ENCODE measurements around the gene UNC5A. TPM values are rescaled to one million over a fixed set of nuclear protein-coding genes. Genes with fewer than 3 reads are reported as not detected.

Gene UNC5A
- total and polyA plus RNA-seq, 2 donors: 0.19 to 0.32 TPM

DNA sequence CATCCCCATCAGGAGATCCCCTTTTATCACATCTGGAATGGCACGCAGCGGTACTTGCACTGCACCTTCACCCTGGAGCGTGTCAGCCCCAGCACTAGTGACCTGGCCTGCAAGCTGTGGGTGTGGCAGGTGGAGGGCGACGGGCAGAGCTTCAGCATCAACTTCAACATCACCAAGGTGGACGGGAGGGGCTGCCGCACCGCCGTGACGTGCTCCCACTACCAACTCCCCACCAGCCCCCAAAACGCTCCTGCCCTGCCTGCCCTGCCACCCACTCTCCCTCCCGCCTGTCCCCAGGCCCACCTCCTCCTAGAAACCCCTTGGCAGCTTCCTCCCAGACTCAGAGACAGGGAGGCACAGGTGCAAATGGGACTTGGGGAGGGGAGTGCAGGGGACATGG, 68.1 kb downstream of the UNC5A start:
- WGBS: 89% methylated on average over 12 of the region's 12 CpGs
- no peak for DNase-seq (ENCODE audit: extremely low spot score)
- Histone ChIP-seq H3K27ac (ENCODE audit: low read depth) (no peak overlapping the region), H3K4me1 (ENCODE audit: insufficient read depth) (no peaks in the 10 kb centered on the region), H3K4me3 (ENCODE audit: low read depth, low read length) (no peak overlapping the region), H3K36me3 (ENCODE audit: insufficient read depth) (no peaks in the 10 kb centered on the region)

DNA sequence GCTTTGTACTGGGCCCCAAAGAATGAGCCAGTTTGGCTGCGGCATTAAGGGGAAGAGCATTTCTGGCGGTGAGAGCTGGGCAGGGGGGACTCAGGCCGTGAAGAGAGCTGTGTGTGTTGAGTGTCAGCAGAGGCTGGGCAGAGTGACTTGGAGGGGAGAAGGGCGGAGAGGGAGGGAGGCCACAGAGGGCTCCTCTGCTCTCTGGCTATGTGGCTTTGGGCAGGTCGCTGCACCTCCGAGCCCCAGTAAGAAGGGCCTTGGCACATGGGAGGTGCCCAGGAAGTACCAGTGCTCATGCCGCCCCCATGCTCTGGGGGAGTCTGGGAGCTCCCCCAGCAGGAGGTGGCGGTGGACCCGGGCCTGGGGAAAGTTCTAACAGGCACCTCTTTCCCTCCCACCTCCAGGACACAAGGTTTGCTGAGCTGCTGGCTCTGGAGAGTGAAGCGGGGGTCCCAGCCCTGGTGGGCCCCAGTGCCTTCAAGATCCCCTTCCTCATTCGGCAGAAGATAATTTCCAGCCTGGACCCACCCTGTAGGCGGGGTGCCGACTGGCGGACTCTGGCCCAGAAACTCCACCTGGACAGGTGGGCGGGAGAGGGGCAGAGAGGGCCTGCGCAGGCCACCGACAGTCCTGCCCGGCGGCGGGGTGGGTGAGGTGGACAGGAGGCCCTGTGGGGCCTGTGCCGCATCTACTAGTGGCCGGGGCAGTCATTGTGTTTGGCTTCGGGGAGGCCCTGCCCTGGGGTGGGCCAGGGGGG, 68.7 kb downstream of the UNC5A start:
- Histone ChIP-seq H3K4me1 (ENCODE audit: insufficient read depth) (no peaks in the 10 kb centered on the region), H3K27ac (ENCODE audit: low read depth) (no peak overlapping the region), H3K4me3 (ENCODE audit: low read depth, low read length) (no peak overlapping the region), H3K36me3 (ENCODE audit: insufficient read depth) (no peaks in the 10 kb centered on the region)
- DNase-seq (ENCODE audit: extremely low spot score): no peak
- 83% methylated on average over 23 of the region's 23 CpGs for WGBS

DNA sequence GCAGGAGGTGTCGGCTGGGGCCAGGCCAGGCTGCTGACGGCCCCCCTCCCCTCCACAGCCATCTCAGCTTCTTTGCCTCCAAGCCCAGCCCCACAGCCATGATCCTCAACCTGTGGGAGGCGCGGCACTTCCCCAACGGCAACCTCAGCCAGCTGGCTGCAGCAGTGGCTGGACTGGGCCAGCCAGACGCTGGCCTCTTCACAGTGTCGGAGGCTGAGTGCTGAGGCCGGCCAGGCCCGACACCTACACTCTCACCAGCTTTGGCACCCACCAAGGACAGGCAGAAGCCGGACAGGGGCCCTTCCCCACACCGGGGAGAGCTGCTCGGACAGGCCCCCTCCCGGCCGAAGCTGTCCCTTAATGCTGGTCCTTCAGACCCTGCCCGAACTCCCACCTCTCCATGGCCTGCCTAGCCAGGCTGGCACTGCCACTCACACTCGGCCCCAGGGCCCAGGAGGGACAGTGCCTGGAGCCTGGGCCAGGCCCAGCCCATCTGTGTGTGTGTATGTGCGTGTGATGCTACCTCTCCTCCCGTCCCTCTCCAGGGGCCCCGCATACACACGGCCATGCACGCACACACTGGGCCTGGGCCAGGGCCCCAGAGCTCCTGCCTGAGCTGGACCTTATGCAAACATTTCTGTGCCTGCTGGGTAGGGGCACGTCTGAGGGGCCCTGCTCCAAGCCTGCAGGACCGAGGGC, 69.5 kb downstream of the UNC5A start:
- Histone ChIP-seq H3K4me3 (ENCODE audit: low read depth, low read length) (no peak overlapping the region), H3K4me1 (ENCODE audit: insufficient read depth) (no peaks in the 10 kb centered on the region), H3K27ac (ENCODE audit: low read depth) (no peak overlapping the region), H3K36me3 (ENCODE audit: insufficient read depth) (no peaks in the 10 kb centered on the region)
- WGBS: 65% methylated on average over 23 of the region's 23 CpGs
- no peak for DNase-seq (ENCODE audit: extremely low spot score)

DNA sequence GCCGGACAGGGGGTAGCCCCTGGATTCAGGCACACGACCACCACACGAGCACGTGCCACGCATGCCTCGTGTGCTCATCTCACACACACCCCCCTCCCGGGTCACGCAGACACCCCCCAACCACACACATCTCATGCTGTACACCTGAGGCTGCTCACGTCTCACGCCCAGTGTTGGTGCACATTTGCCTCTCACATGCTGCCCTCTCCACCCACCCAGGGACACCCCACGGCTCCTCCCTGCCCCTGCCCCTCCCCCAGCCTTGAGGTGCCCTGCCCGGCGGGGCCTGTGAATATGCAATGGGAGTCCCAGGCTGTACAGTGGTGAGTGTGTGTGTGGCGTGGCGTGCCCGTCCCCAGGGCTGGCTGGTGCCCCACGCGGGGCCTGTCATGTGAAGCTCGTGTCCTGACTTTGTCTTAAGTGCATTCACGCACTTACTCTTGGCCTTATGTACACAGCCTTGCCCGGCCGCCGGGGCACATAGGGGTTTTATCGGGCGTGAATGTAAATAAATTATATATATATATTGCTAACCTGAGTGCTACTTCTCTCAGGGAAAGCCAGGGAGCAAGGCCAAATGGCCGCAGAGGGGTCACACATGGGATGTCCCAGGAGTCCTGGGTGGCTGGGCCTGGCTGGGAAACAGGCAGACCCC, 70.1 kb downstream of the UNC5A start:
- no peaks in the 10 kb centered on the region for H3K4me1 ChIP-seq (ENCODE audit: insufficient read depth)
- H3K36me3 ChIP-seq (ENCODE audit: insufficient read depth): no peaks in the 10 kb centered on the region
- DNase-seq (ENCODE audit: extremely low spot score): no peak
- no peak overlapping the region for H3K27ac ChIP-seq (ENCODE audit: low read depth)
- no peak overlapping the region for H3K4me3 ChIP-seq (ENCODE audit: low read depth, low read length)
- 86% methylated on average over 26 of the region's 26 CpGs for WGBS

DNA sequence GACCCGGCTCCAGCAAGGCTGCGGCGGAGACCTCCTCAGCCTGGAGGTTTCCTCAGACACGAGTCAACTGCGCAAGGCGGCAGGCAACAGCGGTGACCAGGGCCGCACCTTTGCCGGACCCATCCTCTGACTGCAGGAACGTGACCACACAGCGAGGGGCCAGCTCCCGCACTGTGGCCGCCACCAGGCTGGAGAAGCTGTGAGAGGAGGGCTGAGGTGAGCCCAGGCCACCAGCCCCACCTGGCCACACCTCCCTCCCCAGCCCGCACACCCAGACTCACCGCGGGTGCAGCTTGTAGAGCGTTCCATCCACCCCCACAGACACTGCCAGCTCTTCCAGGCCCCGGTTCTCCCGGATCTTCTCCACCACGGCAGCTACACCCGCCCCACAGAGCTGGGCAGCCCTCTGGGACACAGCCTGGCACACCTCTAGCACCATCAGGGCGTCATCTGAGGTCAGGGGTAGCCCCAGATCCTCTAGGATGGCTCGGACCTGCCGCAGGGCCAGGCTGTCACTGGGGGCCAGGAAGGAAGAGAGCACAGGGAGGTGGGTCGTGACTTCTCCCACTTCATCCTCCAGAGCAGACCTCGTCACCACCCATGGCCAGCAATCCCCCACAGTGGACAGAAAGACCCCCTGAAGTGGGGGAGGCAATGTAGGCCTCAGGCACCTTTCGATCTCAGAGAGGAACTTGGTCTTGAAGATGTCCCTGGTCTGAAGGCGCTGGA, 70.8 kb downstream of the UNC5A start:
- no peak for DNase-seq (ENCODE audit: extremely low spot score)
- Histone ChIP-seq H3K4me1 (ENCODE audit: insufficient read depth) (no peaks in the 10 kb centered on the region), H3K27ac (ENCODE audit: low read depth) (no peak overlapping the region), H3K36me3 (ENCODE audit: insufficient read depth) (no peaks in the 10 kb centered on the region), H3K4me3 (ENCODE audit: low read depth, low read length) (no peak overlapping the region)
- WGBS: 93% methylated on average over 28 of the region's 28 CpGs

DNA sequence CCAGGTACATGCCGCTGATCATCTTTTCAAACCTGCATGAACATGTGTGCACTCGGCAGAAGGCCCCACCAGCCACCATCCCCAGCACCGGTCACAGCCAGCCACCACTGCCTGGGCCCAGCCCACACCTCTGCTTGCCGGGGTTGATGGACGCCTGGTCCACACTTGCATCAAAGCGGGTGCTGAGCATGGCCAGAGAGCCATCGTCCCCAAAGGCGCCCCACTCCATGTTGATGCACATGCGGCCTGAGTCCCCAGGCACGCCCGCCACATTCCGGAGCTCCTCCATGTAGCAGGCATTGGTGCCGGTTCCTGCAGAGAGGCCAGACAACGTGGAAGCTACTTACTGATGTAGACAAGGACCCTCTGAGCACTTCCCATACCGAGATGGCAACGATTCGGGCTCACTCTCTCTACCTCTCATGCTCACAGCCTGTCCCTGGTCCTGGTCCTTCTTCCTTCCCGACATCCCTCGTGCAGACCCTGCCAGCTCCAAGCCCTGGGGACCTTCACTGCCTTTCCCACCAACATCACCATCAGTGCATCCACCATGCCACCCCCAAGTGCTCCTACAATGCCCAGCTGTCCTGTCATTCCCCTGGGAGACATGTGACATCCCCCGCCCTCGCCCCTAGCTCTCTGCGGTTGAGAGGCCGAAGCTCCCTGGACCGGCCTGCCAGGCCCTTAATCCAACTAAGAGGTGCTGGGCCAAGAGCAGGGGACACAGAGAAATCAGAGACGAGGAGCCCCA, 71.6 kb downstream of the UNC5A start:
- no peak for DNase-seq (ENCODE audit: extremely low spot score)
- Histone ChIP-seq H3K36me3 (ENCODE audit: insufficient read depth) (no peaks in the 10 kb centered on the region), H3K4me3 (ENCODE audit: low read depth, low read length) (no peak overlapping the region), H3K27ac (ENCODE audit: low read depth) (no peak overlapping the region), H3K4me1 (ENCODE audit: insufficient read depth) (no peaks in the 10 kb centered on the region)
- 83% methylated on average over 25 of the region's 25 CpGs for WGBS

DNA sequence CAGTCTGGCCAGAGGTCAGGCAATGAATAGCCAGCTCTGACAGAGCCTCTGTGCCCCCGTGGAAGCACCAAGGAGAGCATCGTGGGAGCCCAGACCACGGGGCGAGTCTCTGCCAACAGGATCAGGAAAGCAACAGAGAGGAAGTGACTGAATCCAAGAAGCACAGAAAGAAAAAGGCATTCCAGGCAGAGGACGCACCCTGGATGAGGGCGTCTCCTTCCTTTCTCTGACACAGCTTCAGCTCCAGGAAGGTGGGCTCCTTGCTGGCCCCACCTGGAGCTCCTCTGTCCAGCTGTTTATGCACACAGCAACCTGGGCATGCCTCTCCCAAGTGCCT, 72.2 kb downstream of the UNC5A start:
- Histone ChIP-seq H3K4me1 (ENCODE audit: insufficient read depth) (no peaks in the 10 kb centered on the region), H3K36me3 (ENCODE audit: insufficient read depth) (no peaks in the 10 kb centered on the region), H3K27ac (ENCODE audit: low read depth) (no peak overlapping the region), H3K4me3 (ENCODE audit: low read depth, low read length) (no peak overlapping the region)
- WGBS: 46% methylated on average over 6 of the region's 6 CpGs
- DNase-seq (ENCODE audit: extremely low spot score): no peak

DNA sequence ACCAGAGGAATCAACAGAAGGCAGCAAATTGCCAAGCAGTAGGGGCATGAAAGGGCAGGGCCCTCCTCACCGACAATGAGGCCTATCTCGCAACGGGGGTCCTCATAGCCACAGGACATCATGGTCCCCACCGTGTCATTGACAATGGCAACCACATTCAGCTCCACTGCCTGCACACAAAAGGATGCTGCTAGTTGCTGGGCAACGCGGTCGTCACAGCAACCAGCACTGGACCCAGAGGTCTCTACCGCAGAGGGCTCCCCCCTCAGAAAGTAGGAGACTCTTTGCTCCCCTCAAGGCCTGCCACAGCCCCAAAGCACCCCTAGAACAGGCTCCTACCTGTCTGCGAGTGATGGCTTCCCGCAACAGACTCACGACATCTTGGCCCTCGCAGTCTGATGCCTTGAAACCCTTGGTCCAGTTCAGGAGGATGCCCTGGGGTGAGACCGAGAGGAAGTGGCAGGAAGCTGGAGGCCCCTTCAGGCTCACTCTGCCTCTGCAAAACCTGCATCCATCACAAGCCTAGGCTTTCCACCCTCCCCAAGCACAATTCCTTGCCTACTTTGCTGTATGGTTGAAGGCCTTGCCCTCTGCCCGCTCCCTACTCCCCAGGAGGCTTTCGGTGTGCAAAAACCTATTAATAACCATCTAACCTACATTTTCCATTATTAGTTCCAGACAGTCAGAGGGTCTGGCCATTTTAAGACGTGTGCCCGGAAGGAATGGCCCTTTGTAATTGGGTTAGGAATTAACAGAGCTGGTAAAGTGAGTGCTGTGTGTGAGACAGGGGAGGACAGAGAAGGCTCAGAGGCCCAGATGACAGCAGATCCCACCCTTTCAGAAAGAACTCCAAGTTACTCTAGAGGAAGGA, 73.6 kb downstream of the UNC5A start:
- no peaks in the 10 kb centered on the region for H3K36me3 ChIP-seq (ENCODE audit: insufficient read depth)
- WGBS: 87% methylated on average over 17 of the region's 17 CpGs
- H3K4me3 ChIP-seq (ENCODE audit: low read depth, low read length): no peak overlapping the region
- no peaks in the 10 kb centered on the region for H3K4me1 ChIP-seq (ENCODE audit: insufficient read depth)
- no peak overlapping the region for H3K27ac ChIP-seq (ENCODE audit: low read depth)
- DNase-seq (ENCODE audit: extremely low spot score): no peak

DNA sequence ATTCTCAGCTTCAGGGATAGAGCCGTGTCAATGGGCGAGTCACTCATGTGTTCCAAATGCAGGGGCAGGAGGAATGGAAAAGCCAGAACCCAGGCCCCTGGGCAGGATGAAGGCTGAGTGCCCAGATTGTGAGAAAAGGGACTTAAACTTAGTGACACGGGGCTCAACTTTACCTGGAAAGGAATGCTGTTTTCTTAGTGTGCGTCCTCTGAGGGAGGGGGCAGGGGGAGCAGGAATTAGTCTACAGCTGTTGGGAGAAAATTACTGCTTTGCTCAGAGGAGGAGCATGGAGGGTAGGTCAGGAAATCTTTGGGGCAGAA, 74.2 kb downstream of the UNC5A start:
- no peak for DNase-seq (ENCODE audit: extremely low spot score)
- no peaks in the 10 kb centered on the region for H3K4me1 ChIP-seq (ENCODE audit: insufficient read depth)
- 50% methylated on average over 4 of the region's 4 CpGs for WGBS
- H3K27ac ChIP-seq (ENCODE audit: low read depth): no peak overlapping the region
- H3K4me3 ChIP-seq (ENCODE audit: low read depth, low read length): no peak overlapping the region
- no peaks in the 10 kb centered on the region for H3K36me3 ChIP-seq (ENCODE audit: insufficient read depth)

DNA sequence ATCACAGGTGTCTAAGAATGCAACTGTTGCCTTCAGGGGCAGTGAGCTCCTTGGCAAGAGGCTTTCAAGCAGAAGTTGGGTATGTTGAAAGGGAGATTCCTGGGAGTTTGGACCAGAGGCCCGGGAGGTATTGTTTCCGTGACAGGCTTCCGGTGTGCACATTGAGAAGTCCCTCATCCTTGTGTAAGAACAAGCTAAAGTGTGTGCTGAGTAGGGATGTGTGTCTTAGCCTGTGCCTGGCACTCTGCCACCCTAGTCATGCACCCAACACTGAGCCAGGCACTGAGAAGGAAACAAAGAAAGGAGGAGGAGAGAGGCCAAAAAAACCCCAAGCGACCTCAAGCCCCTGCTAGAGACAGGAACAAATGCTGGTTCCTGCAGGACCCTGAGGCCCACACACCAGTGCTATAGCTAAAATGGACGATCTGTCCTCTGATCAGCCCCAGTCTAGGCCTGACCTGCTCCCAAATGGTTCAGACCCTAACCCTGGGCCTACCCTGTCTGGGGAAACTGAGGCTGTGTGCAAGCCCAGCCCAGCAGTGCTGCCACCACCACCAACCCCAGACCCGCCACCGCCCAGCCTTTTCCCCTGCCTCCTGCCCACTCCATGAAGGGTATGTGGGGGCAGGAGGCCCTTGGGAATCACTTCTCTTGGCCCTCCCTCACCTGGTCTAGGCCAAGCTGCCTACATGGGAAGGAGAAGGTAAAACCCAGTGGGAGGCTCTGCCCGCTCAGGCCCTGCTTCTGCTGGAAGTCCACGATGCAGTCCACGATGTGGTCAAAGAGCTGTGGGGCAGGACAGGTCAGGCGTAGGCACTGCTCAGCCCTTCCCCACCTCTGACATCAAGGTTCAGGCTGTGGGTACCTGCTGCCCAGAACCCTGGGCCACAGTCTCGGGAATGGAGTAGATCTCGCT, 76.2 kb downstream of the UNC5A start:
- H3K4me1 ChIP-seq (ENCODE audit: insufficient read depth): no peaks in the 10 kb centered on the region
- H3K36me3 ChIP-seq (ENCODE audit: insufficient read depth): no peaks in the 10 kb centered on the region
- no peak for DNase-seq (ENCODE audit: extremely low spot score)
- WGBS: 92% methylated on average over 13 of the region's 13 CpGs
- H3K4me3 ChIP-seq (ENCODE audit: low read depth, low read length): no peak overlapping the region
- no peak overlapping the region for H3K27ac ChIP-seq (ENCODE audit: low read depth)

DNA sequence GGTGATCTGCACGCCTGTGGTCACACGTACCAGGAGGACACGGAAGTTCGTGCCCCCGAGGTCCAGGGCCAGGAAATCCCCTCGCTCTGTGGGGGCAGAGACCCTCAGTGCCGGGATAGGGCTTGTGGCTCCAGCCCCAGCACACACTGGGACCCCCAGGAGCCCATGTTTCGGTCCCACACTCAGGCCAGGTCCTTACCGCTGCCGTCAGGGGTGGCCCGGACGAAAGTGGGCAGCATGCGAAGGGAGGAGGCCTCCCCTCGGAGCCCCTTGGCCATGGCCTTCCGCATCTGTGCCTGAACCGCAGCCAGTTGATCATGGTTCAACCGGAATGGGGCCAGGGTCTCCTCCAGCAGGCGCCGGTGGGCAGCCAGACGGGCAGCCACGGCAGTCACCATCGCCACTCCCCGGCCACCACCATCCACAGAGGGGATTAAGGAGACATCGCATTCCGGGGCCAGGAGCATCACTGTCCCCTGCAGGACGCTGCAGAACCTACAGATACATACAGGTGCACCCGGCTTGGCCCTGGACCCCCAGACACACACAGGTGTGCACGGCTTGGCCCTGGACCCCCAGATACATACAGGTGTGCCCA, 77.0 kb downstream of the UNC5A start:
- no peaks in the 10 kb centered on the region for H3K36me3 ChIP-seq (ENCODE audit: insufficient read depth)
- 88% methylated on average over 28 of the region's 28 CpGs for WGBS
- no peak overlapping the region for H3K4me3 ChIP-seq (ENCODE audit: low read depth, low read length)
- no peaks in the 10 kb centered on the region for H3K4me1 ChIP-seq (ENCODE audit: insufficient read depth)
- H3K27ac ChIP-seq (ENCODE audit: low read depth): no peak overlapping the region
- DNase-seq (ENCODE audit: extremely low spot score): no peak
